HG03378 (cell line): ENCODE measurements around the gene NAV1.
"Not testable (repeated sequence)": the region's sequence is repeated elsewhere in the genome, so short reads cannot be mapped to it uniquely, and the experiment has no call there.

ENCODE experiments used
- ATAC-seq: cut with Tn5 transposase; IDR thresholded peaks from one replicate; pipeline ENCODE4 v1.9.1; 2021; ENCODE audit warnings: mild to moderate bottlenecking, moderate library complexity; ENCODE audit not compliant: unreplicated experiment

NAV1 gene, protein sequence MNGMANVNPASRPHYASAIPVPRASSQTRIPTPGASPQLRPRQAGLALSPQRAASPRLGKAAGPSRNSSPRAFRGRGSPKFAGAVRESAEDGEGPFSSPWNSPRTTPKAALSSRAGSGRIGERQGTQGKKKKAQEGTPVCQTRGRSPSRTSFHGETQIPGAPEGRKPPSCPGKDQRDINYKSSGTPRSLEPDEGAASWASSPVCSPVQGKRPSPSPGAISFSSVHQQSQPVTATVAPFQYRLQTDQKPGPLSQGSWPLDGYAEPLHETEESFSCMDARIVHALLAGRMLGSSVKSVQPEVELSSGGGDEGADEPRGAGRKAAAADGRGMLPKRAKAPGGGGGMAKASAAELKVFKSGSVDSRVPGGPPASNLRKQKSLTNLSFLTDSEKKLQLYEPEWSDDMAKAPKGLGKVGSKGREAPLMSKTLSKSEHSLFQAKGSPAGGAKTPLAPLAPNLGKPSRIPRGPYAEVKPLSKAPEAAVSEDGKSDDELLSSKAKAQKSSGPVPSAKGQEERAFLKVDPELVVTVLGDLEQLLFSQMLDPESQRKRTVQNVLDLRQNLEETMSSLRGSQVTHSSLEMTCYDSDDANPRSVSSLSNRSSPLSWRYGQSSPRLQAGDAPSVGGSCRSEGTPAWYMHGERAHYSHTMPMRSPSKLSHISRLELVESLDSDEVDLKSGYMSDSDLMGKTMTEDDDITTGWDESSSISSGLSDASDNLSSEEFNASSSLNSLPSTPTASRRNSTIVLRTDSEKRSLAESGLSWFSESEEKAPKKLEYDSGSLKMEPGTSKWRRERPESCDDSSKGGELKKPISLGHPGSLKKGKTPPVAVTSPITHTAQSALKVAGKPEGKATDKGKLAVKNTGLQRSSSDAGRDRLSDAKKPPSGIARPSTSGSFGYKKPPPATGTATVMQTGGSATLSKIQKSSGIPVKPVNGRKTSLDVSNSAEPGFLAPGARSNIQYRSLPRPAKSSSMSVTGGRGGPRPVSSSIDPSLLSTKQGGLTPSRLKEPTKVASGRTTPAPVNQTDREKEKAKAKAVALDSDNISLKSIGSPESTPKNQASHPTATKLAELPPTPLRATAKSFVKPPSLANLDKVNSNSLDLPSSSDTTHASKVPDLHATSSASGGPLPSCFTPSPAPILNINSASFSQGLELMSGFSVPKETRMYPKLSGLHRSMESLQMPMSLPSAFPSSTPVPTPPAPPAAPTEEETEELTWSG (N-terminal part only)

DNA sequence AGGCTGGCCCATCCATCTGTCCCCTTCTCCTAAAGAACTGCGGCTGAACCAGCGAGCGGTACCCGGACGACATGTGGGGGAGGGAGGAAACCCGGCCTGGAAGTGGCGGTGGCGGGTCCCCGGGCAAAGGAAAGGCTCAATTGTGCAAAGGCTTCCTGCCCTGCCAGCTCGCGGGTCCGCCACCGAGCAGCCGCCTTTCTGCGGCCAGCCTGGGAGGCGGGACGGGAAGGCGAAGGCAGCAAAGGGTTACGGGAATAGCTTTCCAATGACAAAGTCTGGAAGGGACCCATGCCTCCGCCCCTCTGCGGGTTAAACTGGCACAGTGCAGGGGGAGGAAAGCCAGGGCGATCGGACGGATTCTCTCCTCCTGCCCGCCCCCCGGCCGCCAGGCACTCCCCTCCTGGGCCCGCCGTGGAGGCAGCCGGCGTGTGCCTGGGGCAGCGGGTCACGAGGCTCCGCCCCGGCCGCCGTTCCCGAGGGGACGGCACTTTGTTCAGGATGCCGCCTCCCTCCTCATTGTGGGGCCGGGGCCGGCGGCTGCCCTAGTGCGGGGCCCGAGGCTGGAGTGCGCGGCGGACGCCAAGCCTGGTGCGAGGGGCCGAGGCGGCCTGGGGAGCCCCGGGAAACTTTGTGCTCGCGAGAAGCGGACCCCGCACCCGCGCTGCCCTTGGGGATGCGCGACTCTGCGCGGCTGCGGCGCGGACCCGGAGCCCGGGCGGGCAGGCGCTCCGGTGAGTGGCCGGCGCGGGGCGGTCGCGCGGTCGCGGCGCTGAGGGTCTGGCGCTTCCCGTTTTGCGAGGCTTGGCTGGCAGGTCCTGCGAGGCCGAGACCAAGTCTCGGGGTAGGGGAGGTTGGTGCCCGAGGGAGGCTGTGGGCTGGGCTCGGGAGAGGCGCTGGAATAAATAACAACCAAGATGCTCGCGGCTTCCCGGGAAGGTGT, at the start of gene NAV1:
Gene NAV1 (plus strand): TSS at position 516 of the 940 bp plus-strand sequence. CDS start 83,758 bp downstream, outside the sequence.
- no peak for ATAC-seq

GRCh38 chr1:201489643-201490261, 49.2 kb upstream of the NAV1 start:
- no peak for ATAC-seq

- no peak for ATAC-seq
Observed at GRCh38 chr1:201490708-201491131, 48.2 kb upstream of the NAV1 start.

- no peak for ATAC-seq
Observed at GRCh38 chr1:201491896-201492511, 46.9 kb upstream of the NAV1 start.

- ATAC-seq = not testable (repeated sequence)
Observed at GRCh38 chr1:201493026-201493656, 45.8 kb upstream of the NAV1 start.

GRCh38 chr1:201493757-201494617, 44.9 kb upstream of the NAV1 start:
- no peak for ATAC-seq

- no peak for ATAC-seq
Observed at GRCh38 chr1:201495551-201496295, 43.2 kb upstream of the NAV1 start.

- ATAC-seq = no peak
Observed at GRCh38 chr1:201496296-201496690, 42.6 kb upstream of the NAV1 start.

DNA sequence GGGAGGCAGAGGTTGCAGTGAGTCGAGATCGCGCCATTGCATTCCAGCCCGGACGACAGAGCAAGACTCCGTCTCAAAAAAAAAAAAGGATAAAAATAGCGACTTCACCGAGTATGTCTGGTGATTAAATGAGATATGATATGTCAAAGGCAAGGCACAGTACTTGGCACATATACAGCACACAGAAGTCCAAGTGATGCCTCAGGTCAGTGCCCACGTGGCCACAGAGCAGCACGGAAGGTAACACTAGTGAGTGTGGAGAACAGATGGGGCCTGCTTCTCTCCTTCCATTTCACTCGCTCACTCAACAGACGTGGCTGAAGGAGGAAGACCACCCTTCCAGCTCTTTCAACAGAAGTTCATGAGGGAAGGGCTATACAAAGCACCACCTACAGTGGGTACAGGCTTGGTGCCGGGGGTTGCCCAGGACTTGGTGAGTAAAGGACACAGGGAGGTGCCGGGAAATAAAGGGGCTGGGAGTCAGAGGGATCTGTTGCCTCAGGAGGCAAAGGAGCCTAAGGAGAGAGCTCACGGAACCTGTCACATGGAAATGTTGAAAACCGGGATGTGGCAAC, 40.9 kb upstream of the NAV1 start:
- no peak for ATAC-seq

DNA sequence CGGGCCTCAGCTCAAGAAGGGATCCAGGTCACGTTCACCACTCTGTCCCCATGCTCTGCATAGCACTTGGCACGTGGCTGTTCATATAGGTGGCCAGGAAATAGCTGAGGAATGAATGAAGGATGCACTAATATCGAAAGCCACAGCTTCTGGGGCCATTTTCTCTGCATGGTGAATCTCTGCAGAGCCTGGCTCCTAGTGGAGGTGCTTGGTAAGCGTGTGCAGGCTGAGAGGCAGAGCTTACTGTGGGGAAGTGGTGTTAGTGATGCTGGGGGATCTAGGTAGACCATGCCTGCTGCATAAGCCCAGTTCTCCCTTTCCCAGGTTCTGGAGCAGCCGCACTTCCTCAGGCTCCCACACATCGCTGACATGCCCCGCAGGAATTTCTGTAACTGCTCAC, 40.3 kb upstream of the NAV1 start:
- ATAC-seq = no peak

DNA sequence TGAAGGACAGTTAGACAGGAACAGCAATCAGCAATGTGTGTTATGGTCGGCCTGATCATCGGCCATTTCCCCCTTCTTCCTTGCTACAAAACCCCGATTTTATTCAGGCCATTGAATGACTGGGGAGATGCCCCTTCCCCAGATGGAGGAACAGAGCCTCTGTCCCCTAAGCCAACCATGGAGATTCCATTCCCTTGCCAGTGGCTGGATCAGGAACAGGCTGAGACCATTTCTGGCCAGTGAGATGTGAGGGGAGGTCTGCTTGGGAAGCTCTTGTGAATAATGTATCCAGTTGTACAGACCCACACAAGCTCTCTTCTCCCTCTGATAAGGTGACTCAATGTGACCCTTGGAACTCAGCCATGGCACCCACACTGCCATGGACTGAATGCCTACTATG, 39.7 kb upstream of the NAV1 start:
- ATAC-seq = no peak

DNA sequence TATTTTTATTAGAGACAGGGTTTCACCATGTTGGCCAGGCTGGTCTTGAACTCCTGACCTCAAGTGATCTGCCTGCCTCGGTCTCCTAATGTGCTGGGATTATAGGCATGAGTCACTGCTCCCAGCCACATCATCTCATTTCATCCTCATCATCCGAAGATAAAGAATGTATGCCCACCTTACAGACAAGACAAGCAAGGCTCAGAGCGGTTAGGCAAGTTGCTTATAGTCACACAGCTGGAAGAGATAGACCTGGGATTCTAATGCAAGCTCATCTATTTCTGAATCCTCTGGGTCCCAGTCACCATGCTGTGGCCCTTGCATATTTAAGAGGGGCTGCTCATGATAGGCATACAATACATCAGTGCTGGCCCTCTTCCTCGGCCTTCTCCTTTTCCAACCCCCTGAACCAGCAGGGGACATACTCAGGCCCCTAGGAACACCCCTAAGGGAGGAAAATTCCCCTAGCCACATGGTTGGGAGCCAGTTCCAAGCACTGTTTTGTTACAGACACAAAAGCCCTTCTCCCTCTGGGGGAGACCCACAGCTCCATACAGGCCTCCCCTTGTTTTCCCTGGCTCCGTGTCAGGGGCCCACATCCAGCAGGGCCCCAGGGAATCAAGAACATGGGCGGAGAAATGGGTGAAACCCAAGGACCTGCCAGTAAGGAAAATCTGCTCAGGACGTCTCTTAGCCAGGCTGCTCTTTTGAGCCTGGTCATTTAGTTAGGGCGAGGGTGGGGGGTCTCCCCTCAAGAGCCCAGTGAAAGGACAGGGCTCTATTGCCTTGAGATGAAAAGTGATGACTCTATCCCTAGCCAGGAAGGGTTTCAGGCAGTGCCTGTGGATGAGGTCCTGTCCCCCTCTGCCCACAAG, 38.9 kb upstream of the NAV1 start:
- no peak for ATAC-seq

- no peak for ATAC-seq
Observed at GRCh38 chr1:201500670-201501120, 38.2 kb upstream of the NAV1 start.

DNA sequence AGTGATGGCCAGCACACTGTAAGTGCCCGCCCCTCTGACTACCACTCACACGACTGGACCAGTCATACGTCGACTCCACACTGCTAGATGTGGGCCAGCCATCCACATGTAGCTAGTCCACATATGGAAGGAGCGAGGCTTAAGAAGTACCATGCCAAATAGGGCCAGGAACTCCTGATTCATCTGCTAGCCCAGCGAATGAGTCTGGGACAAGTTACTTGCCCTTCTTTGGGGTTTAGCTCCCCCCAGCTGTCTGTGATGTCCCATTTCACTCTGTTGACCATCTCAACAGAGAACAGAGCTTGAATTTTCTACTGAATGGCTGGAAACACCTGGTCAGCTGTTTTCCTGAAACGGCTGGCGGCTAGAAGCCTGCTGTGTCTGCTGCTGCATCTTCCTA, 37.8 kb upstream of the NAV1 start:
- ATAC-seq = no peak

- ATAC-seq = no peak
Observed at GRCh38 chr1:201501812-201502510, 37.0 kb upstream of the NAV1 start.
